HG02588 (cell line): ENCODE results near the gene CCKAR.
"Not testable (repeated sequence)": the region's sequence is repeated elsewhere in the genome, so short reads cannot be mapped to it uniquely, and the experiment has no call there.

Source experiments
- ATAC-seq: cut with Tn5 transposase; IDR thresholded peaks from one replicate; pipeline ENCODE4 v1.9.1; 2021; ENCODE audit warnings: mild to moderate bottlenecking, moderate library complexity; ENCODE audit not compliant: unreplicated experiment

The CCKAR gene

GRCh38 chr4:26490111-26490959, at the start of gene CCKAR:
TSS of gene CCKAR (minus strand) at chr4:26490484. CDS start at chr4:26490267, 217 bp downstream.
- no peak for ATAC-seq

GRCh38 chr4:26533685-26534084, 43.4 kb upstream of the CCKAR start:
- no peak for ATAC-seq

GRCh38 chr4:26531491-26532116, 41.3 kb upstream of the CCKAR start:
- no peak for ATAC-seq

GRCh38 chr4:26530099-26530498, 39.8 kb upstream of the CCKAR start:
- ATAC-seq: no peak

GRCh38 chr4:26529479-26529878, 39.2 kb upstream of the CCKAR start:
- no peak for ATAC-seq

GRCh38 chr4:26525771-26526150, 35.5 kb upstream of the CCKAR start:
- ATAC-seq: no peak

GRCh38 chr4:26525136-26525770, 35.0 kb upstream of the CCKAR start:
- ATAC-seq: no peak

GRCh38 chr4:26524011-26524410, 33.7 kb upstream of the CCKAR start:
- no peak for ATAC-seq

GRCh38 chr4:26522478-26522877, 32.2 kb upstream of the CCKAR start:
- ATAC-seq: no peak

- no peak for ATAC-seq
Measured at GRCh38 chr4:26520728-26521450, 30.6 kb upstream of the CCKAR start.

GRCh38 chr4:26515936-26516335, 25.7 kb upstream of the CCKAR start:
- ATAC-seq: no peak

GRCh38 chr4:26510334-26510964, 20.2 kb upstream of the CCKAR start:
- ATAC-seq: no peak

- no peak for ATAC-seq
Measured at GRCh38 chr4:26509681-26510333, 19.5 kb upstream of the CCKAR start.

GRCh38 chr4:26507286-26507685, 17.0 kb upstream of the CCKAR start:
- no peak for ATAC-seq

GRCh38 chr4:26503844-26504243, 13.6 kb upstream of the CCKAR start:
- ATAC-seq: no peak

GRCh38 chr4:26503427-26503826, 13.1 kb upstream of the CCKAR start:
- ATAC-seq: no peak

- not testable (repeated sequence) for ATAC-seq
Measured at GRCh38 chr4:26500565-26500999, 10.3 kb upstream of the CCKAR start.

- ATAC-seq: no peak
Measured at GRCh38 chr4:26496207-26496783, 6.0 kb upstream of the CCKAR start.

GRCh38 chr4:26493461-26493860, 3.2 kb upstream of the CCKAR start:
- ATAC-seq: no peak
